ENCODE data around the gene TANGO6.
A peak's percentile ranks its signal among the peaks of the same experiment; 100 is the strongest.

Gene TANGO6

GRCh38 chr16:68866933-68867332, 23.6 kb downstream of the TANGO6 start:
- no peak for DNase-seq (ENCODE audit: low spot score)

DNA sequence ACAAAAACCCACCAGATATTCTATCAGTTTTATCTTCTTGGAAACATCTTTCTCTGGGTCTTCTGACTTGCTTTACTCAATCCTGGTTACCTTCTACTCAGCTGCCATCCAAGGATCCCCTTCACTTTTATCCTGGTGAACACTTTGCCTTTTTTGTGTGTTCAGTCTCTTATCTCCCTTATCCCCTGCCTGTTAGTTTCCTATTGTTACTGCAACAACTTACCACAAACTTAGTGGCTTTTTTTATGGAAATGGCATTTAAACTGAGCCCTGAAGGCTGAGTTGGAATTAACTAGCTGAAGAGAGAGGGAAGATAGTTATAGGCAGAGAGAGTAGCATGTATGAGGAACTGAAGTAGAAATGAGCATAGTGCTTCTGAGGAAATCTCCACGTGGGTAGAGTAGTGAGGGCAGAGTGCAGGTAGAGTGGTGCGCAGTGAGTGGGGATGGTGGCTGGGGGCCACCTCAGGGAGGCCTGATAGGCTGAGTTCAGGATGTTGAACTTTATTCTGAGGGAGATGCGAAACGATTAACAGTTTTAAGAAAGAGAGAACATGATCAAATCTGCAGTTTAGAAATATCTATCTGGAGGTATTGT, 26.3 kb downstream of the TANGO6 start:
- no peak for DNase-seq (ENCODE audit: low spot score)

GRCh38 chr16:68873635-68874471, 30.5 kb downstream of the TANGO6 start:
- no peak for DNase-seq (ENCODE audit: low spot score)

DNA sequence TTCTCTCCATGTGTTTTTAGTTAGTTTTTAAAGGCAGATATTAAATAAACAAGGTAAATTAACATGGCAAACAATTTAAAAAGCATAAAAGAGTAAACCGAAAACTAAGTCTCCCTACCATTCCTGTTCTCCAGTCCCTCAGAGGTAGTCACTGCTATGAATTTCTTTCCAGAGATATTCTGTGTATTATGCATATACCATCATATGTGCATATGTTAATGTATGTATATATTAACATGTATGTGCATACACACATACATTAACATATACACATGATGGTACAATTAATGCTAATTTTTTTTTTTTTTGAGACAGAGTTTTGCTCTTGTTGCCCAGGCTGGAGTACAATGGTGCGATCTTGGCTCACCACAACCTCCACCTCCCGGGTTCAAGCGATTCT, 32.5 kb downstream of the TANGO6 start:
- no peak for DNase-seq (ENCODE audit: low spot score)

GRCh38 chr16:68883685-68884084, 40.4 kb downstream of the TANGO6 start:
- DNase-seq (ENCODE audit: low spot score) = no peak

DNA sequence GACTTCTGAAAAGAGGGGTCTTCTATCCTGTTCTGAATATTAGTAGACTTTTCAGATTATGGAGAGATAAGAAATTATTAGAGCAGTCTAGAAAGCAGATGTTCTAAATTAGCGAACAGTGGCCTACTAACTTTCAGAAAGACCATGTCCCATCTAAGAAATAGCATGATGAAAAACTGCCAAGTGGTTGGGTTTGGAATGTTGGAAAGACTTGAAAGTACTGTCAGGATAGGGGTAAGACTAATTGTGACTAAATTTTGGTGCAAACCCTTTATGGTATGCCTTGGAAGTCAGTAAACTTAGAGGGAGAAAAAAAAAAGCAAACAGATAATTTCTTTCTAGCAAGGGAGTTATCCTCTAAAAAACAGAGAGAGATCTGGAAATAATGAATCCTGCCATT, 41.1 kb downstream of the TANGO6 start:
- DNase-seq (ENCODE audit: low spot score) = no peak

GRCh38 chr16:68884861-68885720, 41.8 kb downstream of the TANGO6 start:
- no peak for DNase-seq (ENCODE audit: low spot score)

- no peak for DNase-seq (ENCODE audit: low spot score)
These were observed 43.8 kb downstream of the TANGO6 start for GRCh38 chr16:68887107-68887506.

DNA sequence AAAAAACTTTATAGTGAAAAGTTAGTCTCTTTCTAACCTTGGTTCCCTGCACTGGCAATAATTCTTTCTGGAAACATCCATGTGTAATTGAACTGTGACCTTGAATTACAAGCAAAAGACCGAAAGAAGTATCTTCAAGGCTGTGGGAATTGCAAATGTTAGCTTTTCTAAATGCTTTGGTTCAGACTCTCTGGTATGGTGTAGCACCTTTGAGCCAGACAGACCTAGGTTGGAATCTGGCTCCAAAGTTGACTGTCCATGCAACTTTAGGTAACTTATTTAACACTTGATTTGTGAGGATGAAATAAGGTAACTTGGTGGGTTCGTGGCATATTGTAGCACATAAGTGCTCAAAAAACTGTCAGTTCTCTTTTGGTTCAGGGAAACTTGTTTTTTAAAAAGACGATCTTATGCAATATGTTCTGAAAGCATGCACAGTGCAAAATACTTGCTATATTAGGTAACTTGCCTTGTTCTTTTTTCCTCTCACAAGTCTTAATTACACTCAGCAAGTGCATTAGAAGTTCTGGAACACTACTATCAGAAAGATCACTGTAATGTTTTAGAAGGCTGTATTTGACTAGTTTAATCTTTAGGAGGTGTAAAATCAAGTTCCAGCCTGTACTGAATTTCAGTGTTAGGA, 46.3 kb downstream of the TANGO6 start:
- no peak for DNase-seq (ENCODE audit: low spot score)

DNA sequence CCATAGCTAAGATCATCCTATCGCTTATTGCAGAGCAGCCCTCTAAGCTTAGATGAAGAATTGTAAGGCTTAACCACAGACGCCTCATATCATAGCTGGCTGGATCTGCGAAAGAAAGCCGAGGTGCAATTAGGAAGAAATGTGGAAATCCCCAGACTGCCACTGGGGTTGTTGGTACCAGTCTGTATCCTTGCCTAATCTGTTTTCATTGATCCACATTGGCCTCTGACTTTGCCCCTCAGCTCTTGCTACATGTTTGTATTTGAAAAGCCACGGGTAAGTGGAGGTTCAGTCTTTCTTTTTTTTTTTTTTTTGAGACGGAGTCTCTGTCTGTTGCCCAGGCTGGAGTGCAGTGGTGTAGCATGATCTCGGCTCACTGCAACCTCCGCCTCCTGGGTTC, 48.9 kb downstream of the TANGO6 start:
- no peak for DNase-seq (ENCODE audit: low spot score)

GRCh38 chr16:68892898-68893297, 49.6 kb downstream of the TANGO6 start:
- DNase-seq (ENCODE audit: low spot score) = no peak

DNA sequence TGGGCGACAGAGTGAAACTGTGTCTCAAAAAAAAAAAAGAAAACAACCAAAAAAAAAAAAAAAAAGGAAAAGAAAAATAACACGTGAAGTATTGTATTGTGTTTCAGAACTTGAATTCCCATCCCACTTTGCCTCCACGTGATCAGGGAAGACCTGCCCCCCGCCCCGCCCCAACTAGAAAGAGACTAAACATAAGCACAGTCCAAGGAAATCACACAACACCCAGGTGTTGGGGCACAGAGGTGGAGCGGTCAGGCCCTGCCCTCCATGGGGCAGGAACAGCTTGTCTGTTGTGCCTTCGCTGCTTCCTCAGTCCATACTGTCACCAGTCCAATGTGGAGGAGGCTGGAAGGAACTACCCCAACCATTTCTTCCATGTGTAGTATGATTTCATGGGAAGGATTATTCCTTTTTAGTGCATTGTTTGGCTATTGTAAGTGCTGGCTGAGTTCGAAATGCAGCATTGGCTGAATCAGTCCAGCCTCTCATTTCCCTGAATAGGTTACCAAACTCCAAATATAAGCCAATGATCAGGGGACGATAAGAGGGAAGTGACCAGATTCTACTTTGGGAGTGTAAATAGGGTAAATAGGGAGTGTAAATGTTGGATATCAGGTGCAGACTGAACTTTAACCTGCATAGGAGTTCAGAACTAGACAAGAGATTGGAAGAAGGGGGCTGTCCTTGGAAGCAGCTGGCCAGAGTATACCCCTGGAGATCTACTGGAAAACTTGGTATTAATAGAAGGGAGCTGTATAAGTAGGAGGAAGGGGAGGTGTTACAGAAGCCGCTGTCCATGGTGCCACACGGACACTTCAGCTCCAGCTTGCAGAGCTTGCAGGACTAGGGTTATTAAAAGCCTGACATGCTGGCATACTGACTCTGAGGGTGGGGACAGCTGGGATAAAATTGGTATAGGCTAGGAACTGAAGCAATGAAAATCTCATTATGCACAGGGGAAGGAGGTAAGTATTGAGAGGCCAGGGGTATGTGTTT, 50.7 kb downstream of the TANGO6 start:
- DNase-seq (ENCODE audit: low spot score) = no peak

- DNase-seq (ENCODE audit: low spot score) = no peak
These were observed 51.4 kb downstream of the TANGO6 start for GRCh38 chr16:68894714-68895113.

DNA sequence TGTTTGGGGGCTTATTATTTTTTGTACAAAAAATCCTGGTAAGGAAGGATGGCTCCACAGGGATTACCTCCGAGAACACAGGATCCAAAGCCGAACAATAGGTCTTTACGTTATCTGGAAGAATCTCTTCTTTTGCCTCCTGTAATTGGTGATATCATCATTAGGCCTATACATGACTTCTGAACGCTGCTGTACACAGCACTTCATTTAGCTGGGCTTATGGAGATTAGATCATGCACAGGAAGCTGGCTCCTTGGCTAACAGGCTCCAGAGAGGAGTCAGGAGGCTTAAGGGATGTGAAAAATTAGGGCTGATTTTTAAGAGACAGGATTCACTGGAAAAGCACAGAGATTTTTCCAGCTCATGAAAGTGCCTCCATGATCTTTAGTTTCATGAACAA, 54.7 kb downstream of the TANGO6 start:
- no peak for DNase-seq (ENCODE audit: low spot score)

- DNase-seq (ENCODE audit: low spot score) = no peak
These were observed 56.7 kb downstream of the TANGO6 start for GRCh38 chr16:68900009-68900408.

- DNase-seq (ENCODE audit: low spot score) = peak; percentile 43
These were observed 59.0 kb downstream of the TANGO6 start for GRCh38 chr16:68902003-68902968.

- no peak for DNase-seq (ENCODE audit: low spot score)
These were observed 59.6 kb downstream of the TANGO6 start for GRCh38 chr16:68902969-68903345.

DNA sequence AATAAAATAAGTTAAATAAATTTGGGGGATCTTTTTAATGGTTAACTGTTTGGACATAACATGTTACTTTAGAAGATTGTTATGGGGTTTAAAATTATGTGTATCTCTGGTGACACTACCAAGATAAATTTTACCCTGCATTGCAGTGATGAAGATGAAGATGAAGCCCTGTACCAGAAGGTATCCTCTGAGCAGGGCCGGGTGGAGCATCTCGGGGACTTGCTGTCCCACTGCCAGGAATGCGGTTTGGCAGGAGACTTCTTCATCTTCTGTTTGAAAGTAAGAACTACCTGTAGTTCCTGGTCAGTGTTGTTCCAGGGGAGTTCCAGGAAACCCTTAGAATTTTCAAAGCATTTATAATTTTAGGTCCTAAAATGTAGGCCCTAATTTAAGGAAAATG, 64.0 kb downstream of the TANGO6 start:
- DNase-seq (ENCODE audit: low spot score) = no peak

DNA sequence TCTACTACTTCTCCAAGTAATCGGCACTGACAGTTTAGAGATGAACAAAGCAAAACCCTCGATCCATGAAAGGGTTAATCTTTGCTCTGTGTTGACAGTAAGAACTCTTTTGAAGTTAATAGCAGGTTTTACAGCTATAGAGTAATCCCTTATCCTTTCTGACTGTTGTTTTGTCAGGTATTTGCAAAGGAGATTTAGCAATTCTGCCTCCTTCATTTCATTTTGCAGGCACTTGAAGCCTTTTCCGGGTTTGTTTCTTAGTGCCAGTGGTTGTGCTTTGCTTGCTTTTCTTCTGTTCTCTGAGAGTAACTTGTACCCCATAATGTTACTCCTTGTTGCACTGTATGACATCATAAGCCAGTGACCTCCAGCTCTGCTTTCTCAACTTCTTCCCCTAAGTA, 64.5 kb downstream of the TANGO6 start:
- no peak for DNase-seq (ENCODE audit: low spot score)
